HG03469 (cell line): ENCODE data around the gene RSBN1L.
A peak's percentile ranks its signal among the peaks of the same experiment; 100 is the strongest.
"Not testable (repeated sequence)": the region's sequence is repeated elsewhere in the genome, so short reads cannot be mapped to it uniquely, and the experiment has no call there.

Experiments
- ATAC-seq: cut with Tn5 transposase; IDR thresholded peaks from one replicate; pipeline ENCODE4 v1.9.1; 2021; ENCODE audit warnings: mild to moderate bottlenecking, moderate library complexity, moderate number of reproducible peaks; ENCODE audit not compliant: unreplicated experiment

Gene RSBN1L

DNA sequence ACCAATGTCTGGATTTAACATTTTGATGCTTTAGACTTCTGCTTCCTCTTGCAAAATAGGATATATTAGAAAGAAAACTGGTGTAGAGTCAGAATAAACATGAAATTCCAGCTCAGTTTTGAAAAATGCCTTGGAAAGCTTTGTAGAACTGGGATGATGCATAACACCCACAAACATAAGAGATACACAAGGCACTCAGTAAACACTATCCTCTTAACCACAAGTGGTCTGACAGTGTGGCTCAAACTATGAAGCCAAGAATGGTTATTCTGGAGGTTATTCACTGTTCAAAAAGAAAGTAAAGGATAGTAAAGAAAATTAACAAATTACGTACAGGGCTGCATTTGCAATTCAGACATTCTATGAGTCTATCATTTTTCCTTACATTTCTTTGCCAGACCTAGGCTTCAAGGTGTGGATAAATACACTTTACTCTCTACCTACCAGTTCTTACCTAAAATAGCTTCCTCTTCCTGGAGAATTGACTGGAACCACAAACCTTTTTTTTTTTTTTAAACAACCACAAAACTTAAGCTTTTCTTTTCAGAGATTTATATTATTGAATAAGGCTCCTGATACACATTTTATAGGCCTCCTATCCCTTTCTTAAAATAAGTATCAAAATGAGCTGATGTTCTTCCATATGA lies 9.0 kb upstream of the RSBN1L start:
- ATAC-seq: no peak

DNA sequence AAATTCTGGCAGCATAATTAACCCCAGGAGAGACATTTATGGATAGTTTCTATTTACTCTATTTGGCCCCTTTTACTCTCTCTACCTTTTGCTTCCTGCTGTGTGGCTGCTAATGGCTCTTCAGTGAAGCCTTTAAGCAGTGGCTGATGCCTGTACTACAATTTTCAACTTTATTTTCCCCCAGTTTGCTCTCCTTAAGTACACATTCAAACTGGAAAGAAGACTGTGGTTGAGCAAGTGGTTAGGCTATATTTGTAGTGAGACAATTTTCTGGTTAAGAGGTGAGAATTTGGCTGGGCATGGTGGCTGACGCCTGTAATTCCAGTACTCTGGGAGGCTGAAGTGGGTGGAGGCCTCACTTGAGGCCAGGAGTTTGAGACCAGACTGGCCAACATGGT lies 8.5 kb upstream of the RSBN1L start:
- ATAC-seq: no peak

DNA sequence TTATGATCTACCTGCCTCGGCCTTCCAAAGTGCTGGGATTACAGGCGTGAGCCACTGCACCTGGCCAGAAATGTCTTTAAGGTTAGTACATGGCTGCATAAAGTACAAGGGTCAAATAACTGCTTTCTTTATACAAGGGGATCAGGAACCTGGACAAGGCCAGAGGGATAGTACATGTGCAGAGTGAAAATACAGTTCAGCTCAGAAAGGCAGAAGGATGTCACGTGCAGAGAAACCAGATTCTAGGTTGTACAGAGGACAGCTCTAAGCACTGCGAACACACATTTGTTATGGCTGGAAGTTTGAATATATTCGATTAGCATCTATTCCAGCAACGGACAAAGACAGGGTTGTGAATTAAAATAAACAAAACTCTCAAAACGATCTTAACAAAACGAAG lies 6.0 kb upstream of the RSBN1L start:
- ATAC-seq: no peak

DNA sequence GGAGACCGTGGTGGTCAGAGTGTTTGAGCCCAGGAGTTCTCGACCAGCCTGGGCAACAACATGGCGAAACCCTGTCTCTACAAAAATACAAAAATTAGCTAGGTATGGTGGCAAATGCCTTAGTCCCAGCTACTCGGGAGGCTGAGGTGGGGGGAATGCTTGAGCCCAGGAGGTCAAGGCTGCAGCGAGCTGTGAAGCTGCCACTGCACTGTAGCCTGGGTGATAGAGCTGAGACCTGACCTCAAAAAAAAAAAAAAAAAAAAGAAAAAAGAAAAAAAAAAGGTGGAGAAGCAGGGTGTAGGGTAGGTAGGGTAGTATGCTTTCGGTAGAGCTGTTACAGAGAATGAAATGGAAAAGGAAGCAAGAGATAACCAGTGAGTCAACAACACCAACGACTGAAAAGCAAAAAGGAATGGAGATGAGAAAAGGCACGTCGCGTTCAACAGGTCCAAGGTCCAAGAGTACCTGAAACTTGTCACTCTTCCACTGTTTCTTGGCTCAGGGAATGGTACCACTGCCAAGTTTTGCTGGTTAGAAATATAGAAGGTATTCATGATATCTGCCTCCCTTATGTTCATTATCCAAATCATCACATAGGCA lies 4.3 kb upstream of the RSBN1L start:
- ATAC-seq: no peak

DNA sequence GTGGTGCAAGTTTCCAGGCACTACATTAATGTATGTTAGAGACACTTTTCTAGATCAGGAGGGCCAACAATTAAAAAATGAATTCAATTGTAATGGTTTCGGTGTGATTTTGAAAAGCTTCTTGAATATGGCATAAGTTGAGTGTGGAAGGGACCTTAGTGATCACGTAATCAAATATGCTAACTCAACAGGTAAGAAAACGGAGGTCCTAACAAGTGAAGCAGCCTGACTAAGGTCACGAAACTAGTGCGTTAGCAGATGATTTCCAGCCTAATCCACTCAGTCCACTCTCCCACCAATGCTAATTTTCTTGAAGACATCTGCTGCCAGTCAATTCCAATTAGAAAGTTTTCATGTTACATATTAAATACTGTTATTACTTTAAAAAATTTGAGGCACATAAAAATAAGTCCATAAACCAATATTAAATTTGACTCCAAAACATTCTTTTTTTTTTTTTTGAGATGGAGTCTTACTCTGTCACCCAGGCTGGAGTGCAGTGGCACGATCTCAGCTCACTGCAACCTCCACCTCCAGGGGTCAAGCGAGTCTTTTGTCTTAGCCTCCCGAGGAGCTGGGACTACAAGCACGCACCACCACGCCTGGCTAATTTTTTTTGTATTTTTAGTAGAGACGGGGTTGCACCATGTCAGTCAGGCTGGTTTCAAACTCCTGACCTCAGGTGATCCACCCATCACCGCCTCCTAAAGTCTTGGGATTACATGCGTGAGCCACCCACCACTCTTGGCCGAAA lies 2.3 kb upstream of the RSBN1L start:
- ATAC-seq: no peak

DNA sequence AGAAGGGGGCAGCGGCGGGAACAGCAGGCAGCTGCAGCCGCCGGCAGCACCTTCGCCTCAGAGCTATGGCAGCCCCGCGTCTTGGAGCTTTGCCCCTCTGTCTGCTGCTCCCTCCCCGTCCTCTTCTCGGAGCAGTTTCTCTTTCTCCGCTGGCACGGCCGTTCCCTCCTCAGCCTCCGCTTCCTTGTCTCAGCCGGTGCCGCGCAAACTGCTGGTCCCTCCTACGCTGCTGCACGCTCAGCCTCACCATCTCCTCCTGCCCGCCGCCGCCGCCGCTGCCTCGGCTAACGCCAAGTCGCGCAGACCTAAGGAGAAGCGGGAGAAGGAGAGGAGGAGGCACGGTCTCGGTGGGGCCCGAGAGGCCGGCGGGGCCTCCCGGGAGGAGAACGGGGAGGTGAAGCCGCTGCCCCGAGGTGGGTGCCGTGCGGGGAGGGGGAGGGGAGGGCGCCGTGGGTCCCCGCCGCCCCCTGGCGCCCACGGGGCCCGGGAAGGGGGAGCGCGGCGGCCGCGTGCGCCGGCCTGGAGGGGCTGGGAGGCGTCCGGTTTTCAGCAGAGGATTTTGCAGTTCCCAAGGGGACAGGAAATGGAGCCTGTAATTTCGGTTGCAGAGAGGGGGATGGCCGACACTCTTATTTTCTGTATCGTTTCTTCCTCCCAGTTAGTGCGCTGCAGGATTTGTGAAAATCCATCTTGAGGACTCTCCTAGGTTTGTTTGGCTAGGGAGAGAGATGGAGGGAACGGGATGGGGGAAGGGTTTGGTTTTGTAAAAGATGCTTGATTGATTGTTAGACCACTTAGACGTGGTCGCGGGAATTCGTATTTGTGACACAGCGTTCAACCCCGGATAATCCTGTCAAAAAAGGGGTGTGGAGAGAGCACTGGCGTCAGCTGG lies 630 bp downstream of the RSBN1L start:
- peak; percentile 3 for ATAC-seq

DNA sequence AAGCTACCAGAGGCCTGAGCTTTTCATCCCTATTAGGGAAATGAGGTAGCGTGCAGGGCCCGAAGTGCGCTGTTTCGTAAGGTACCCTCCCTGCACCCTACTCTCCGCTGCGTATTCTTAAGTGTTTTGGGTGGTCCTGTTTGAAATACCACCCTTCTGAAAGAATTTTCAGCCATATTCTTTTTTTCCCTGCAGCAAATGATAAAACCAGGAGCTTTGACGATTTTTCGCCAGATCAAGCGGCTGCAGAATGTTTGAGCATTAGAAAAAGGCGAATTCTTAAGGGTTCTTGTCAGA lies 1.2 kb downstream of the RSBN1L start:
- no peak for ATAC-seq

DNA sequence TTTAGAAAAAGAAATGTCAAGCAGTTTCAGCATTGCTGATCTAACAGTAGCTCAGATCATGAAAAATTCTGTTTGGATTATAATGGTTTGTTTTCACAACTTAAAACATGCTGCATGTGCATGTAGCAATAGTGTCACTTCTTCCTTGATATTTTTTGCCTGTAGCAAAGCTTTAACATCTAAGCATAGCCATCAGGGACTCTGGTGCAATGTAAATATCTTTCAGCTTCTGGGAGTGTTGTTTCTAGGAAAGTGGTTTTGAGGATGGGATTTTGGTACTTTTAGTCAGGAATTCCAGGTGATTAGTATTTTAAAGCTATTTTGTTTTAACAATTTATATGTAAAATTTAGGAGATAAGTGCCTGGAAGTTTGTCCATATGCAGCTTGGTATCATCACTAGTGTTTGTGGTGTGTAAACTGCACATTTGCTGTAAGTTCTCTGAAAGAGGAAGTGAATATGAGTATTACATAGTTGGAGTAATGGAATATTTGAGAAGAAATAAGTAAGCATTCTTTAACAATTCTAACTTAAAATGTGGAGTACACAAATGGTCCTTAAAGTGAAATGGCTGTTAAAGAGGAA lies 1.9 kb downstream of the RSBN1L start:
- ATAC-seq: no peak

DNA sequence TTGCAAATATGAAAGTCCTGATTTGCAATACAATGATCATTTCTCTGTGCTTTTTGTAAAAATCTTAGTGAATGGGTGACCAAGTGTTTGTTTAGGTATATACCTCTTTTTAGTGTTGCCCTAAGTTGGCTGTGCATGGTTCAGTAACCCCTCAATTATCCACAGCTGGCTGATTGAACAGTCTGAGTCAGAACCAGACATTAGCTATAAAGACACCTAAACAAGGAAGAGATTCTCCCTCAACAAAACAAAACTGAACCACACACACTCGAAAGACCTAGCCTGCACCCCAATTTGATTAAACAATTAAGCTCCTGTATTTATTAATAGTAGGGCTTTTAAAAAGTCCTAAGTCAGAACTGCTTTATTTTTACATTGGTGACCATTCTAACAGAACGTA lies 2.8 kb downstream of the RSBN1L start:
- peak; percentile 25 for ATAC-seq

DNA sequence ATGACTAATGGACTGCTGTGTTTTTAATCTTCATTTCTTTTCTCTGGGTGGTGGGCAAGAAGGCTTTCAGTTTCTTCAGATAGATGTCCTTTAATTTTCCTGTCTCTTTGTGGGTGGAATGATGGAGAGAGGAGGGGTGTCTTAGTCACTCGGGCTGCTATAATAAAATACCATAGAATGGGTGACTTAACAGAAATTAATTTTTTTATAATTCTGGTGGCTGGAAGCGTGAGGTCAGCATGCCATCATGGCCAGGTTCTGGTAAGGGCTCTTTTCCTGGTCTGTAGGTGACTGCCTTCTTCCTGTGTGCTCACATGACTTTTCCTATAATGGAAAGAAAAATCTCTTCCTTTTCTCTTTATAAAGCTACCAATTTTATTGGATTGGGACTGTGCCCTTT lies 6.3 kb downstream of the RSBN1L start:
- ATAC-seq: no peak

DNA sequence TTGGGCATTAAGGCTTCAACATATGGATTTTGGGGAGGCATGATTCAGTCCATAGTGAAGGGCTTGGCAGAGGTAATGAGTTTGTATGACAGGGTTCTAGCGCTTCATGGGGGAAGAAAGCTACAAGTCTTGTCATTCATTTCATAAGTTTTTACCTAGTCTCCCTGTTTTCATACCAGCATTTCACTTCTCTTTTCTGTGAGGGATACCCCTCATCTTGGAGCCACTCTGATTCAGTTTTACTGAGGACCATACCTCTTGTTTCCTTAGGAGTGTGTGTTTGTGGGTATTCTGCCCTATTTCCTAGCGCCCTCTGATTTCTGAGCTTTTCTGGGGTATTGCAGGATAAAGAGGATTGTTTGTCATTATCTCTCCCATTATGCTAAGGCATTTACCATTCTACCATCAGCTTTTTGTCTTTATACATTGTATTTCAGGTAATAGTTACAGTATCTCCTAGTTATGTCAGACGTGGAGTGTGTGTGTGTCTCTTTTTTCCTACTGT lies 6.8 kb downstream of the RSBN1L start:
- no peak for ATAC-seq

DNA sequence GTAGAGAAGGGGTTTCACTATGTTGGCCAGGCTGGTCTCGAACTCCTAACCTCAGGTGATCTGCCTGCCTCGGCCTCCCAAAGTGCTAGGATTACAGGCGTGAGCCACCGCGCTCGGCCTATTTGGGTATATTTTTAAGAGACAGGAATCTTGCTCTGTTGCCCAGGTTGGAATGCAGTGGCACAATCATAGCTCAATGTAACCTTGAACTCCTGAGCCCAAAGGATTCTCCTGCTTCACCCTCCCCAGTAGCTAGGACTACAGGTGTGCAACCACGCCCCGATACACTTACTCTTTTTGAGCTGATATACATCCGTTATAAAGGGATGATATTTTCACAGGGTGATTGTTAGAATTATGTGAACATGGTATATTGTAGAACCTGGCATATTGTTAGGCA lies 7.4 kb downstream of the RSBN1L start:
- ATAC-seq: not testable (repeated sequence)

DNA sequence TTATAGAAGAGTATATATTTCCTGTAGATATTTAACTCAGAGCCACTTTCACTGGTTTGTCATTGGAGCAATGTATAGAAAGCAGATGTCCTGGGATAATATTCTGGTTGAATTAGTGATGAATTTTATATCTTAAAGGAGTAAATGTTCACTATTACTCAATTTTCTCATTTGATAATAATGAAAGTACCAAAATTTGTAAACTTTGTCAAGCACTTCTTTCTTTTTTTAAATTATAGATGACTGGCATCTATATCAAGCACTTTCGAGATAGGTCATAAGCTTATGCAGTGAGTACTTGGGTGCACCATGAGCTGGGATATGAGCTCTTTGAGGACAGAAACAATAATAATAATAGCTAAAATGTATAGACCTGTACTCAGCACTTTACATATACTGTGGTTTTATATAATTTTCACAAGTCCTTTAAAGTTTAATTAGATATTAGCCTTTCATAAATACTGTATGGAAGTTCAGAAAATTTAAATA lies 11.3 kb downstream of the RSBN1L start:
- ATAC-seq: no peak

DNA sequence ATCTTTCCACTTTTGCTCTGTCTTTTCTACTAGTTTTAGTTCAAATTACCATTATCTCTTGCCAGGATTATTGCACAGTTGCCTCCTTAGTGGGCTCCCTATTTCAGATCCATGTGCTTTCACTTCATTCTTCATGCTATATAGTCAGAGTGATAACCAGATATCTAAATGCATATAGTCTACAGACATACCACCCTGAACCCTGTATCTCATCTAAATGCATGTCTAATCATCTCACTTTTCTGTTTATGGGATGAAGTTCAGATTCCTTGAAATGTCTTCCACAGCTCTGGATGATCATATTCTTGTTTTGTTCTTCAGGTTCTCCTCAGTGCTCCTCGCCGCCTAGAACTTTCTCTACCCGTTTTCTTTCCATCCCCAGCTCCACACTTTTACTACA lies 13.8 kb downstream of the RSBN1L start:
- no peak for ATAC-seq

DNA sequence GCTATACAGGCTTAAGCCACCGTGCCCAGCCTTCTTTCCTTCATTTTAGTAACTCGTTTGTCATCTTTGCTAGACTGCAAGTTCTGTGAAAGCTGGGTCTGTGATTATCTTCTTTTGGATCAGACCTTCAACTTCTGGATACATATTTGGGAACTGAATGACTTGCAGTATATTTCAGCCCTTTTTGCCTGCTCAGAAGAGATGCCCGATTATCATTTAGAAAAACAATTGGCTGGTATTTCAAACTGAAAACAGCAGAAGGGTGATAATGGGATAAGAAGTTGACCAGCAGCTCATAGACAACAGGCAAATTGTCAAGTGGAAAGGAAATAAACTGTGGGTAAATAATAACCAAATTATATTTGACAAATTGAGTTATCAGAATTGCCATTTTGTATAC lies 14.6 kb downstream of the RSBN1L start:
- no peak for ATAC-seq

DNA sequence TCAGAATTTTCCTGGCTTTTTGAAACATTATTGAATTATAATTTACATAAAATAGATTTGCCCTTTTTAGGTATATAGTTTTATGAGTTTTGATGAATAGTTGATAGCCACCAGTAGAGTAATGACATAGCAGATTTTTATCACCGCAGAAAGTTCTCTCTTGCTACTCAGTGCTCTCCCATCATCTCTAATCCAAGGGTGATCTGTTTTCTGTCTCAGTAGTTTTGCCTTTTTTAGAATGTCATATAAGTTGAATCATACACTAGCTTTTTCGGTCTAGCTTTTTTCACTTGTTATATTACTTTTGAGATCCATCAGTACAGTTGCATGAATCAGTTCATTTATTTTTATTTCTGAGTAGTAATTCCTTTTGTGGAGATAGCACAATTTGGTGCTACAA lies 17.9 kb downstream of the RSBN1L start:
- no peak for ATAC-seq

DNA sequence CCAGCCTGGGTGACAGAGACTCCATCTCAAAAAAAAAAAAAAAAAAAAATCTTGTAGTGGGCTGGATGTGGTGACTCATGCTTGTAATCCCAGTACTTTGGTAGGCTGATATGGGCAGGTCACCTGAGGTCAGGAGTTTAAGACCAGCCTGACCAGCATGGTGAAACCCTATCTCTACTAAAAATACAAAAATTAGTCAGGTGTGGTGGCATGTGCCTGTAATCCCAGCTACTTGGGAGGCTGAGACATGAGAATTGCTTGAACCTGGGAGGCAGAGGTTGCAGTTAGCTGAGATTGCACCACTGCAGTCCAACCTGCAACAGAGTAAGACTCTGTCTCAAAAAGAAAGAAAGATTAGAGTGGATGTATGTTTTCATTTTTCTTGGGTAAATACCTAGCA lies 18.7 kb downstream of the RSBN1L start:
- not testable (repeated sequence) for ATAC-seq

DNA sequence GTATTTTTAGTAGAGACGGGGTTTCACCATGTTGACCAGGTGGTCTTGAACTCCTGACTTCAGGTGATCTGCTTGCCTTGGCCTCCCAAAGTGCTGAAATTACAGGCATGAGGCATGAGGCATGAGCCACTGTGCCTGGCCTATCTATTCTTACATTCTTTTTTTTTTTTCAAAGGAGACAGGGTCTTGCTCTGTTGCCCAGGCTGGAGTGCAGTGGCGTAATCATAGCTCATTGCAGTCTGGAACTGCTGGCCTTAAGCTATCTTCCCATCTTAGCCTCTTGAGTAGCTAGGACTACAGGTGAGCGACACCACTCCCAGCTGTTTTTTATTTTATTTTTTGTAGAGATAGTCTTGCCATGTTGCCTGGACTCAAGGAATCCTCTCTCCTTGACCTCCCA lies 20.5 kb downstream of the RSBN1L start:
- ATAC-seq: no peak

DNA sequence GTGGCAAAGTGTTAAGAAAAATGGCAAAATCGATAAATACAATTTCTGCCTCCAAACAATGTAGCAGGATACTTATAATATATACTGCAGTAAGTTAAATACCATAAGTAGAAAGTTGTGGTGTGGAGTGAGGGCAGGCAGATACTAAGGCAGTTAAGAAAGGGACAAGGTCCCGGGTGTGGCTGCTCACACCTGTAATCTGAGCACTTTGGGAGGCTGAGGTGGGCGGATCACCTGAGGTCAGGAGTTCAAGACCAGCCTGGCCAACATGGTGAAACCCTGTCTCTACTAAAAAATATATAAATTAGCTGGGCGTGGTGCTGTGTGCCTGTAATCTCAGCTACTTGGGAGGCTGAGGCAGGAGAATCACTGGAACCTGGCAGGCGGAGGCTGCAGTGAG lies 21.3 kb downstream of the RSBN1L start:
- ATAC-seq: not testable (repeated sequence)

DNA sequence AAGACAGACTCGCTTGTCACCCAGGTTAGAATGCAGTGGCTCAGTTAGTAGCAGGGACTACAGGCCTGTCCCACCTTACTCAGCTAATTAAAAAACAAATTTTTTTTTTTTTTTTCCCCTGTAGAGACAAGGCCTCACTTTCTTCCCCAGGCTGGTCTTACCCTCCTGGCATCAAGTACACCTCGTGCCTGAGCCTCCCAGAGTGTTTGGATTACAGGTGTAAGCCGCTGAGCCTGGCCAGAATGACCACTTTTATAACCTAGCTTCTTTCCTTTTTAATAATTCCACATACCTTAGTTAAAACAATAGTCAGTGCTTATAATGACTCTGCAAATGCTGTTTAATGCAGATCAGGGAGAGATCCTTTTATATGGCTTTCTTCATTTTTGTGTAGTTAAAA lies 31.3 kb downstream of the RSBN1L start:
- no peak for ATAC-seq
